ENCODE results near the gene REP15.

- no peak for TF ChIP-seq CTCF (IDR thresholded peaks at IDR 0.05; ENCODE audit: low read depth, low read length)
- TF ChIP-seq POLR2A (IDR thresholded peaks at IDR 0.05; ENCODE audit: extremely low read depth, insufficient read length) = no peak
- no peak for TF ChIP-seq MAX (IDR thresholded peaks at IDR 0.05; ENCODE audit: low read depth, low read length)
Observed at GRCh38 chr12:27693403-27693802, 2.8 kb upstream of the REP15 start.
